HG03060 (cell line): ENCODE data around the gene MAMDC4.
"Not testable (repeated sequence)": the region's sequence is repeated elsewhere in the genome, so short reads cannot be mapped to it uniquely, and the experiment has no call there.

ENCODE experiments used
- ATAC-seq: cut with Tn5 transposase; IDR thresholded peaks from one replicate; pipeline ENCODE4 v1.9.1; 2021; ENCODE audit warnings: low read depth, moderate number of reproducible peaks; ENCODE audit not compliant: unreplicated experiment

Gene MAMDC4

DNA sequence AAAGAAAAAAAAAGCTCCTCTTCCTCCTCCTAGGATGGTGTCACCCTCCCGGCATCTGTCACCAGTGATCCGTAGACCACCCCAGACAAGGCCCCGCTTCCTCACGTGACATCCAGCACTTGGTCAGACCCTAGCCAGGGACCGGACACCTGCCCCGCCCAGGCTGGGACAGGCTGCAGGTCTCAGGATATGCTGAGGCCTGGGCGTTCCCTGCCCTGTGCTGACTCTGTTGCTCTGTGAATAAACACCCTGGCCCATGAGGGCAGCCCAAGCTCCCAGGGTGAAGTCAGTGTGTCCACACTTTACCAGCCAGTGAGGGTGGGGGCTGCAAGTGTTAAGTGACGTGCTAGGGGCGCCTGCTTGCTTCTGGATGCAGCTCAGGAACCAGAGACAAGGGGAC is 8.4 kb downstream of the MAMDC4 start:
- no peak for ATAC-seq

- ATAC-seq = no peak
Observed at GRCh38 chr9:136860933-136861873, 9.1 kb downstream of the MAMDC4 start.

DNA sequence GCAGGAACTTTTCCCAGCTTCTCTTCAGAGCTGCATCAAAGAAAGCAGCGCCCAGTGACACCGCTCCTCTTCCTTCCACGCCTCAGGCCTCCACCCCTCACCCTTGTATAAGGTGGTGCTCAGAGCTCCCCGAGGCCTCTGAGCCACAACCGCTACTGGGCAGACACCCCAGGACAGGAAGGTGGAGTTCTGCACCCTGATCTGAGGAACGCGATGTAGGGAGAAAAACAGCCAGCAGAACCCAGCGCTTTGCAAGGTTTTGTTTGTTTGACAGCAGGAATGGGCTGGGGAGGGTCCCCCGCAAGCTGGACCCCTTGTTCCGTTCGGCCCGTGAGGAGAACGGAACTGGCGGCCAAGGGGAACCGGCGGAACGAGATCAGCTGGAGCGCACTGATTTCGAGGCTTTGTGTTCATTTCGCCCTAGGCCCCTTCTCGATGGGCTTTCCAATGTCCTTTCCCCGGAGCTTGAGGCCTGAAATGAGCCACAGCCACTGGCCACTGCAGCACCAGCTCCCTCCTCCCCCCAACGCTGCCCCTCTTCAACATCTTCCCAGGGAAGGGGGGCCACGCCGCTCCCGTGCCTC is 9.8 kb downstream of the MAMDC4 start:
- no peak for ATAC-seq

DNA sequence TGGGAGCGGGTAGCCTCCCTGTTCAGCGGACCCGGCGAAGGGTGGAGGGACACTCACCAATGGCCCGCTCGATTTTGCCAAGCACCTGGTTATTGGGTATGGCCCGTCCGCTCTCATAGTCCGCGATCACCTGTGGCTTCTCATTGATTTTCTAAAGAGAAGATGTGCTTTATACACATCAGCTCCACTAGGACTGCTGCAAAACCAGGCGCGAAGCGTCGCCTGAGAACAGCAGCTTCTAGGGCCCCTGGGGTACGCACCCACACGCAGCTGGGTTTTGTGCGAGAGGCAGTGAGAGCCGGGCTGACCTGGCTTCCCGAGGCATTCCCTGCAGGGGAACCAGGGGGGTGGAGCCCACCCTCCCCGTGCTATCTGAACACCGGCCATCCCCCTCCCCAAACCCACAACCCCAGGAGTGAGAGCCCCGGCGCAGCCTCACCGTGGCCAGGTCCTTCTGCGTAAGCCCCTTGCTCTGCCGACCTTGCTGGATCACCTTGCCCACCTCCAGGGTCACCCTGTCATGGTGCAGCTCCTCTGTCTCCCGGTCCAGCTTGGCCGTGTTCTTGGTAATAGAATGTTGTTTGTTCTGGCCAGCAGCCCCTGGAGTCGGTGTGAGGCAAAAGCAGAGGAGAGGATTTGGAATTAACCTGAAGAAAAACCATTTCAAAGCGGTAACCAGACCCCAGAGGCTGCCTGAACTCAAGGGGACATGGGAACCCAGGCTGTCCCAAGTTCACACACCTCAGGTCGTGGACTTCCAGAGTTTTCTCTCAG is 10.9 kb downstream of the MAMDC4 start:
- no peak for ATAC-seq

- no peak for ATAC-seq
Observed at GRCh38 chr9:136863623-136864273, 11.6 kb downstream of the MAMDC4 start.

- ATAC-seq = no peak
Observed at GRCh38 chr9:136865041-136865767, 13.1 kb downstream of the MAMDC4 start.

- no peak for ATAC-seq
Observed at GRCh38 chr9:136865768-136866103, 13.6 kb downstream of the MAMDC4 start.

- not testable (repeated sequence) for ATAC-seq
Observed at GRCh38 chr9:136866898-136867421, 14.8 kb downstream of the MAMDC4 start.

DNA sequence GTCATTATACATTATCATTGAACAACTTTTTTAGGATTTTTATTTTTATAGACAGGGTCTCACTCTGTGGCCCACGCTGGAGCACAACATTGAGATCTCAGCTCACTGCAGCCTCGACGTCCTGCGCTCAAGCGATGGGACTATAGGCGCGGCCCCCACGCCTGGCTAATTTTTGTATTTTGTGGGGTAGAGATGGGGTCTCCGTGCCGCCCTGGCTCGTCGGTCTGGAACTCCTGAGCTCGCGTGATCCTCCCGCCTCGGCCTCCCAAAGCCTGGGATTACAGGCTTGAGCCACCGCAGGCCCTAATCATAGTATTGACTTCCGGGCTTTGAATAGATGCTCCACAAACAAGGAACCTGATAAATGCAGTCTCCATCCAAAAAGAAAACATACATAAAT is 15.3 kb downstream of the MAMDC4 start:
- ATAC-seq = no peak

GRCh38 chr9:136867917-136868316 is 15.8 kb downstream of the MAMDC4 start:
- no peak for ATAC-seq

DNA sequence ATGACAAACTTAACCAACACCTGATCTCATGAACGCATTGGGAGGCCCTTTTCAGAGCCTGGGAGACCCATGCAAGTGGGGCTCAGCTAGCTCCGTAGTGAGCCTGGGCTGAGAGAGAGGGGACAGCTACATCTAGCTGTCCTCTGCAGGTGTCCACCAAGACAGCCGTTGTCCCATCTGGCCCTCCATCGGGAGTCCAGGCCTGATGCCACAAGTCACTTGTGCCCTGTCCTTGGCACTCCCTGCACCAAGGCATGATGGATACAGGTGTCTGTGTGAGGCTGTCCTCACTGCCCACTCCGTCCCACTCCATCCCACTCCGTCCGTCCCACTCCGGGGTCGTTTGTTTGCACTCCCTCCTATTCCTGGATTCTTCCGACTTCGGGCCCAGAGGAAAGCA is 16.5 kb downstream of the MAMDC4 start:
- ATAC-seq = no peak

GRCh38 chr9:136869611-136870010 is 17.5 kb downstream of the MAMDC4 start:
- ATAC-seq = not testable (repeated sequence)

DNA sequence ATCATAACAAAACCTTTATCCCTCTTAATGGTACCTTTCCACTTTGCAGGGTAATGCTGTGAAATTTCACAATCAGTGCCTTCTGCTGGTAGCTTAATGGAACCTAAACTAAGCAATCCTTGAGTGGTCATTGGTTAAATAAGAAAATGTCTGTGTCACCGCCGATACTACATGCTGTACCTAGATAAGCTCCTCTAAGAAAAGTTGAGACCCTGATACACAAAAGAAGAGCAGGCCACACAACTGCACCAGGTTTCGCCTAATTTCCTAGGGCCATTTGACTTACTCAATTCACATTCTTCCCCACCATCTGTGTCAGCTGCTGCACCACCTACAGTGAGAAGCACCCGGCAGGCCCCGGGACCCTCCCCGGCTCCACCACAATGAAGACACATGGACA is 23.0 kb downstream of the MAMDC4 start:
- ATAC-seq = no peak

DNA sequence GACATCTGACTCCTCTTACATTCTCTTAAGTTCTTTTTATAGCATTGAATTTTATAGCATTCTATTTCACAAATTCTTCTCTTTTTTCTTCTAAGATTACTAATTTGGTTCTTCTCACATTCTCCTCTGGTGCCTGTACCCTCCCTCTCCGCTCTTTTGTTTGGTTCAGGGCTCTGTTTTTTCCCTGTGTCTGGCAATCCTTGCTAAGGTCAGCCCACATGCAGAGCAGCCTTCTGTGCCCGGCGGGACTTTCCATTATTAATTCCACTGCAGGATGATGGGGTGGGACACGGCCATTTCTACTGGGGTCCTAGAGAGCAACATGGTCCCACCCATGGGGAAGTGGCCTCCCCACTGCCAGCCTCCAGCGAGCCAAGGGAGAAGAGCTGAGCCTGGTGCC is 24.3 kb downstream of the MAMDC4 start:
- ATAC-seq = no peak

- no peak for ATAC-seq
Observed at GRCh38 chr9:136880651-136881050, 28.5 kb downstream of the MAMDC4 start.

DNA sequence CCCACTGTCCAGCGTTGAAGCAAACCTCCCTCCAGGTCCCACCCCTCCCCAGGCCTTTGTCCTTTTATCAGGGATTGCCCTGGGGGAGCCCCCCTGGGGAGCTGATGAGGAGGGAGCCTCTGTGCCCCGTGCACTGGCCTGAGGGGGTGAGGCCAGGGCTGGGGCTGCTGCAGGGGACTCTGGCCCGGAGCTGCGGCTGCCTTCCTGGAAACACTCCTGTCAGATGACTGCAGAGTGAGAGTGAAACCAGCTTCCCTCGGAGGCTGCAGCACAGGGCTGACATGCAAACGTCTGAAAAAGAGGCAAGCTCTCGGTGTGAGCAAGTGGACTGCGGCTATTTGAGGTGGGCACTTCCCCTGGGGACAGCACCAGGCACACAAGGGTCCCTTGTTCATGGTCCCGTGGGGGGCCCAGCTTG is 29.6 kb downstream of the MAMDC4 start:
- ATAC-seq = no peak

DNA sequence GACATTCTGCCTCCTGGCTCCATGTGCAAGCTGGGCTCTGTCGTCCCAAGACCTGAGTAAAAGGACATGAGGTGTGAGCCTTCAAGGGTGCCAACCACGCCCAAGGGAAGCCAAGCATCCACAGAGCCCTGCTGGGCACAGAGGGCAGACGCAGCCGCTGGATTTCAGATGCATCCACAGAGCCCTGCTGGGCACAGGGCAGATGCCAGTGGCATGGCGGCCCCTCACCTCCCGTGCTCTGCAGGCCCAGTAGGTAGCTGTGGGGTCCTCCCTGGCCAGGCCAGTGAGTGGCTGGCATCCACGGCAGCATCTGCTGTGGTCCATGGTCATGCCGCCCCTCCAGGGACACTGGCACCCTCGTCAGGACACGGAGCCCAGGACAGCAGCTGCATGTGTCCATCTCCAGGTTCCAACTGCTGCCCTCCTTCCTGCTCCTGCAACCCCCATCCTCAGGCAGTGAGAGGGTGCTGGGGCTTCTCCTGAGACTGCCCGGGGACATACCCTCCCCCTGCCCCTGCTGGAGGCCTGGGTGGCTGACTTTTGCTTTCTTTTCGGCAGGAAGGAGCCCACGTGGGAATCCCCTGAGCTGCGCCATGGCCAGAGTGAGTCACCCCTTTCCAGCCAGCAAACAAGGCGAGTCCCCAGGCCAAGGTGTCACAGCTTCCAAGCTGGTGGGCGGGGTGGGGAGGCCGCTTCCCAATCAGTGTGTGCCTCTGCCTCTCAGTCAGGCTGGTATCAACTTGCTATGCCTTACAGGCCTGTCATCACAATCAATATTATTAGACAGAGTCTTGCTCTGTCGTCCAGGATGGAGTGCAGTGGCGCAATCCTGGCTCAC is 30.2 kb downstream of the MAMDC4 start:
- ATAC-seq = no peak

DNA sequence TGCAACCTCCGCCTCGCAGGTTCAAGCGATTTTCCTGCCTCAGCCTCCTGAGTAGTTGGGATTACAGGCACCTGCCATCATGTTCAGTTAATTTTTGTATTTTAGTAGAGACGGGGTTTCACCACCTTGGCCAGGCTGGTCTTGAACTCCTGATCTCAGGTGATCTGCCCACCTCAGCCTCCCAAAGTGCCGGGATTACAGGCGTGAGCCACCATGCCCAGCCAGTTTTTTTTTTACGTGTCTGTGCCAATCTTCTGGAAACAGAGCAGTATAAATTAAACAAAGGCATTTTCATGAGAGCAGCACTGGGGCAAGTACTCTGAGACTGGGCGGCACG is 30.8 kb downstream of the MAMDC4 start:
- ATAC-seq = not testable (repeated sequence)

DNA sequence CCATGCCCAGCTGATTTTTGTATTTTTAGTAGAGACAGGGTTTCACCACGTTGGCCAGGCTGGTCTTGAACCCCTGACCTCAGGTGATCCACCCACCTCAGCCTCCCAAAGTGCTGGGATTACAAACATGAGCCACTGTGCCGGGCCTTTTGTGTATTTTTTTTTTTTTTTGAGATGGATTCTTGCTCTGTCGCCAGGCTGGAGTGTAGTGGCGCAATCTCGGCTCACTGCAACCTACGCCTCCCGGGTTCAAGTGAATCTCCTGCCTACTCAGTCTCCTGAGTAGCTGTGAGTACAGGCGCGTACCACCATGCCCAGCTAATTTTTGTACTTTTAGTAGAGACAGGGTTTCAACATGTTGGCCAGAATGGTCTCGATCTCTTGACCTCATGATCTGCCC is 31.5 kb downstream of the MAMDC4 start:
- ATAC-seq = not testable (repeated sequence)
